ENCODE data around the gene MUC4. TPM values are rescaled to one million over a fixed set of nuclear protein-coding genes. Genes with fewer than 3 reads are reported as not detected.

MUC4 gene
- total and polyA plus RNA-seq, 2 of the 4 experiments (the other 2 are of a cell fraction), result not detected

DNA sequence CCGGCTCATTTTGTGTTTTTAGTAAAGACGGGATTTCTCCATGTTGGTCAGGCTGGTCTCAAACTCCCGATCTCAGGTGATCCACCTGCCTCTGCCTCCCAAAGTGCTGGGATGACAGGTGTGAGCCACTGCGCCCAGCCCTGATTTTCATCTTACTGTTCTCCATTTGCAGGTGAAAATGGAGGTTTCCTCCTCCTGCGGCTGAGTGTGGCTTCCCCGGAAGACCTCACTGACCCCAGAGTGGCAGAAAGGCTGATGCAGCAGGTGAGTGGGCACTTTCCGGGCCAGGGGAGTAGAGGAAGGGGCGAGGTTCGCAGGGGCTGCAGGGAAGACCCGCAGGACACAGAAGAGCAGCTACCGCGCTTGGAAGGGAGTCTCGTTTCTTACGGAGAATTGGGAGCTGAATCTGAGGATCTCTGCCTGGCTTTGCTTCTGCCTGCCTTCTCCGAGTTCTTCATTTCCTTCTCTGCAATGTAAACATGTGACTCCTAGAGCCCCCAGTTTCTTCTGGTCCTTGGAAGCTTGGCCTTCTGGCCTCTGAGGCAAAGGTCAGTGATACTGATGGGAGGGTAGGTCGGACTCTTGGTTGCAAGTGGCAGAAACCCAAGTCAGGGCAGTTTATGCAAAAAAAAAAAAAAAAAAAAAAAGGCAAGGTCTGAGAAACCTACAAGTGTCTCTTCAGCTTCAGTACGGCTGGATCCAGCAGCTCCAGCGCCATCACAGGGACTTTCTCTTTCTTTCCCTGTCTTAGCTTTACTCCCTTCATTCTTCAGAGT lies 82.1 kb downstream of the MUC4 start:
- in situ Hi-C loops (cut with MboI; ENCODE audit: low sequenced_read_pairs), result loop anchor here (5.0 kb wide), 1 partner anchor 112 kb away; no protein-coding TSS in a partner anchor
- Histone ChIP-seq H3K4me2 (ENCODE audit: low read depth, low read length) (no peak overlapping the region), H3K4ac (ENCODE audit: low read depth, low read length) (no peak overlapping the region), H3K4me3 (ENCODE audit: insufficient read depth, low read depth, low read length) (no peak overlapping the region), H3K9me3 (ENCODE audit: control insufficient read depth, insufficient read depth, low read length) (no peaks in the 10 kb centered on the region), H3K9me1 (ENCODE audit: insufficient read depth, low read length) (no peaks in the 10 kb centered on the region), H3K27me3 (ENCODE audit: control insufficient read depth, insufficient read depth, low read length) (peaks cover 43% of the 10 kb centered on the region), H2AK9ac (replicated peaks; ENCODE audit: low read depth, low read length, poor library complexity) (peak overlapping the region; percentile 62), H4K8ac (ENCODE audit: low read depth in 2 of 2, low read length in 2 of 2) (no peak overlapping the region), H2AFZ (replicated peaks; ENCODE audit: low read length, poor library complexity) (no peak overlapping the region), H3K27ac (ENCODE audit: insufficient read depth, low read length) (no peak overlapping the region), H3K18ac (ENCODE audit: low read depth, low read length) (no peak overlapping the region), H3K79me1 (ENCODE audit: low read depth in 1 of 2, low read length in 2 of 2) (no peaks in the 10 kb centered on the region), H2AK5ac (ENCODE audit: low read depth, low read length) (no peak overlapping the region), H3K14ac (replicated peaks; ENCODE audit: low read depth, low read length) (no peak overlapping the region), H2BK5ac (ENCODE audit: low read depth, low read length, poor library complexity, severe bottlenecking) (no peak overlapping the region), H3K23ac (ENCODE audit: low read depth, low read length) (no peak overlapping the region), H3K36me3 (ENCODE audit: control insufficient read depth, insufficient read depth, low read length) (no peaks in the 10 kb centered on the region), H2BK20ac (ENCODE audit: low read depth, low read length) (no peak overlapping the region), H4K20me1 (ENCODE audit: insufficient read depth, low read length) (no peaks in the 10 kb centered on the region; the same call in 1 of the 2 replicates), H3K4me1 (ENCODE audit: control insufficient read depth, insufficient read depth, low read length) (no peaks in the 10 kb centered on the region), H3K56ac (ENCODE audit: extremely low read depth, insufficient read depth, low read length) (no peak overlapping the region), H4K91ac (ENCODE audit: insufficient read depth, low read depth, low read length) (no peak overlapping the region), H2BK120ac (ENCODE audit: low read depth, low read length) (no peak overlapping the region), H4K5ac (ENCODE audit: low read depth, low read length) (no peak overlapping the region), H2BK15ac (ENCODE audit: low read depth, low read length) (no peak overlapping the region), H3K9ac (ENCODE audit: low read depth, low read length) (no peak overlapping the region)
- intact Hi-C loops (cut with micrococcal nuclease), result no loop called here
- DNase-seq (no peak), ATAC-seq (ENCODE audit: low read depth) (no peak)
- TF ChIP-seq CHD1 (IDR thresholded peaks at IDR 0.05; ENCODE audit: low read depth, low read length) (no peak), RCOR1 (IDR thresholded peaks at IDR 0.05; ENCODE audit: insufficient replicate concordance, low read length) (no peak), MXI1 (IDR thresholded peaks at IDR 0.05; ENCODE audit: borderline replicate concordance, low read depth, low read length) (no peak), RAD21 (IDR thresholded peaks at IDR 0.05; ENCODE audit: low read length) (no peak), CTCF (conservative IDR thresholded peaks at IDR 0.05; ENCODE audit: low read depth, low read length) (no peak), ELK1 (IDR thresholded peaks at IDR 0.05; ENCODE audit: borderline replicate concordance, low read depth, low read length) (no peak), POLR2A (IDR thresholded peaks at IDR 0.05; ENCODE audit: low read depth, low read length) (no peak), MAZ (IDR thresholded peaks at IDR 0.05; ENCODE audit: borderline replicate concordance, low read depth, low read length) (no peak), BHLHE40 (IDR thresholded peaks at IDR 0.05; ENCODE audit: low read depth, low read length) (no peak), FOS (IDR thresholded peaks at IDR 0.05; ENCODE audit: low read depth, low read length) (no peak), RFX5 (IDR thresholded peaks at IDR 0.05; ENCODE audit: low read depth, low read length) (no peak), MAFK (IDR thresholded peaks at IDR 0.05; ENCODE audit: low read depth, low read length) (no peak), CEBPB (IDR thresholded peaks at IDR 0.05; ENCODE audit: low read depth, low read length) (no peak), SMC3 (IDR thresholded peaks at IDR 0.05; ENCODE audit: low read depth, low read length) (no peak), USF2 (IDR thresholded peaks at IDR 0.05; ENCODE audit: low read depth, low read length) (no peak), NFE2L2 (IDR thresholded peaks at IDR 0.05; ENCODE audit: low read depth, low read length) (no peak)
- dilution Hi-C loops (cut with HindIII; ENCODE audit: low sequenced_read_pairs, unreplicated experiment), result no loop called here
- 72% methylated on average over 13 of the region's 18 CpGs; no CpG with 5 or more reads in 1 of the 2 experiments for whole genome bisulfite sequencing, 2 experiments (ENCODE audit: extremely low coverage in 2 of 2, insufficient read length in 1 of 2)
- POLR2A ChIA-PET (ENCODE audit: unreplicated experiment), result no interaction called here
- no TSS peak for BruUV-seq (replicated peaks)
- CTCF ChIA-PET, result no interaction called here

All from IMR-90 (cell line).